ENCODE results near the gene OR7G1. TPM values are rescaled to one million over a fixed set of nuclear protein-coding genes. Genes with fewer than 3 reads are reported as not detected.
"Not testable (repeated sequence)": the region's sequence is repeated elsewhere in the genome, so short reads cannot be mapped to it uniquely, and the experiment has no call there.

OR7G1 gene
- total RNA-seq, 2 donors from 2014 or later: not detected

GRCh38 chr19:9139609-9140158 is 24.1 kb upstream of the OR7G1 start:
- Mint-ChIP-seq H3K4me3 (peak overlapping the region; percentile 91), H3K36me3 (peaks cover 17% of the 10 kb centered on the region), H3K27me3 (peaks cover 0 to 3% of the 10 kb centered on the region in 2 donors), H3K9me3 (no peaks in the 10 kb centered on the region), H3K27ac (peak overlapping the region; percentile 96 to 98), H3K4me1 (ENCODE audit: low read depth in 2 of 2) (peaks cover 29 to 41% of the 10 kb centered on the region in 2 donors)
- ATAC-seq (peak in 1 of 2 donors; percentile 2), DNase-seq (ENCODE audit: low spot score) (no peak)

GRCh38 chr19:9132422-9132821 is 16.9 kb upstream of the OR7G1 start:
- no peak overlapping the region for H3K4me3 Mint-ChIP-seq
- no peaks in the 10 kb centered on the region for H3K36me3 Mint-ChIP-seq
- no peak for ATAC-seq
- peaks cover 5 to 6% of the 10 kb centered on the region in 2 donors for H3K27me3 Mint-ChIP-seq
- DNase-seq (ENCODE audit: low spot score): no peak
- no peak overlapping the region for H3K27ac Mint-ChIP-seq
- H3K9me3 Mint-ChIP-seq: no peaks in the 10 kb centered on the region
- peaks cover 12 to 16% of the 10 kb centered on the region in 2 donors for H3K4me1 Mint-ChIP-seq (ENCODE audit: low read depth in 2 of 2)

GRCh38 chr19:9130965-9131364 is 15.4 kb upstream of the OR7G1 start:
- DNase-seq (ENCODE audit: low spot score) (no peak), ATAC-seq (no peak)
- Mint-ChIP-seq H3K27ac (peak overlapping the region in 1 of 2 donors; percentile 60), H3K36me3 (no peaks in the 10 kb centered on the region), H3K4me1 (ENCODE audit: low read depth in 2 of 2) (peaks cover 9 to 10% of the 10 kb centered on the region in 2 donors), H3K4me3 (no peak overlapping the region), H3K27me3 (peaks cover 14 to 19% of the 10 kb centered on the region in 2 donors), H3K9me3 (no peaks in the 10 kb centered on the region)

- Mint-ChIP-seq H3K27ac (no peak overlapping the region), H3K4me3 (no peak overlapping the region), H3K36me3 (no peaks in the 10 kb centered on the region), H3K9me3 (no peaks in the 10 kb centered on the region), H3K27me3 (peaks cover 20 to 29% of the 10 kb centered on the region in 2 donors), H3K4me1 (ENCODE audit: low read depth in 2 of 2) (peaks cover 9 to 10% of the 10 kb centered on the region in 2 donors)
- no peak for DNase-seq (ENCODE audit: low spot score)
- no peak for ATAC-seq
Observed at GRCh38 chr19:9128171-9128570, 12.6 kb upstream of the OR7G1 start.

- Mint-ChIP-seq H3K4me3 (no peak within 1 kb of the TSS), H3K27ac (peak within 1 kb of the TSS in 1 of 2 donors; percentile 4), H3K4me1 (ENCODE audit: low read depth in 2 of 2) (peaks cover 9 to 10% of the 10 kb centered on the region in 2 donors), H3K36me3 (no peaks in the 10 kb centered on the region), H3K9me3 (no peaks in the 10 kb centered on the region), H3K27me3 (peaks cover 24 to 31% of the 10 kb centered on the region in 2 donors)
- ATAC-seq: no peak
- DNase-seq (ENCODE audit: low spot score): no peak
Observed at GRCh38 chr19:9126900-9127405, 11.4 kb upstream of the OR7G1 start, which contains the start of gene OR7G3. Gene OR7G3, minus strand, starts transcription at chr19:9126950. Its CDS starts 0 bp downstream, at chr19:9126950.

- DNase-seq (ENCODE audit: low spot score): no peak
- Mint-ChIP-seq H3K9me3 (no peaks in the 10 kb centered on the region), H3K36me3 (no peaks in the 10 kb centered on the region), H3K4me1 (ENCODE audit: low read depth in 2 of 2) (no peaks in the 10 kb centered on the region), H3K27ac (no peak overlapping the region), H3K4me3 (no peak overlapping the region), H3K27me3 (peaks cover 19 to 33% of the 10 kb centered on the region in 2 donors)
- no peak for ATAC-seq
Observed at GRCh38 chr19:9116547-9116946, 984 bp upstream of the OR7G1 start.

GRCh38 chr19:9109959-9110358 is 5.6 kb downstream of the OR7G1 start:
- H3K4me1 Mint-ChIP-seq (ENCODE audit: low read depth in 2 of 2): no peaks in the 10 kb centered on the region
- DNase-seq (ENCODE audit: low spot score) (no peak), ATAC-seq (no peak)
- peaks cover 19 to 28% of the 10 kb centered on the region in 2 donors for H3K27me3 Mint-ChIP-seq
- H3K27ac Mint-ChIP-seq: no peak overlapping the region
- no peaks in the 10 kb centered on the region for H3K36me3 Mint-ChIP-seq
- H3K4me3 Mint-ChIP-seq: no peak overlapping the region
- no peaks in the 10 kb centered on the region for H3K9me3 Mint-ChIP-seq

- ATAC-seq: no peak
- Mint-ChIP-seq H3K27me3 (peaks cover 20 to 33% of the 10 kb centered on the region in 2 donors), H3K9me3 (no peaks in the 10 kb centered on the region)
Observed at GRCh38 chr19:9107375-9107774, 8.2 kb downstream of the OR7G1 start, which contains the start of gene OR7G2. Gene OR7G2, minus strand, starts transcription at chr19:9107475. Its CDS starts 4,232 bp downstream, at chr19:9103243.

GRCh38 chr19:9086761-9087160 is 28.8 kb downstream of the OR7G1 start, which contains the start of gene OR1M1:
Gene OR1M1, plus strand, starts transcription at chr19:9087061. Its CDS starts 6,184 bp downstream, at chr19:9093245.
- Mint-ChIP-seq H3K27me3 (peaks cover 0 to 24% of the 10 kb centered on the region in 2 donors), H3K27ac (no peak within 1 kb of the TSS), H3K36me3 (no peaks in the 10 kb centered on the region), H3K9me3 (no peaks in the 10 kb centered on the region), H3K4me1 (ENCODE audit: low read depth in 2 of 2) (no peaks in the 10 kb centered on the region), H3K4me3 (no peak within 1 kb of the TSS)
- ATAC-seq: no peak
- DNase-seq (ENCODE audit: low spot score): no peak

More at GRCh38 chr19:9107375-9107774, 8.2 kb downstream of the OR7G1 start, which contains the start of gene OR7G2:
- DNase-seq (ENCODE audit: low spot score): no peak
- Mint-ChIP-seq H3K27ac (no peak within 1 kb of the TSS), H3K4me3 (no peak within 1 kb of the TSS), H3K4me1 (ENCODE audit: low read depth in 2 of 2) (no peaks in the 10 kb centered on the region), H3K36me3 (no peaks in the 10 kb centered on the region)

- Mint-ChIP-seq H3K4me3 (no peak overlapping the region), H3K9me3 (no peaks in the 10 kb centered on the region), H3K36me3 (no peaks in the 10 kb centered on the region), H3K4me1 (ENCODE audit: low read depth in 2 of 2) (no peaks in the 10 kb centered on the region), H3K27me3 (peaks cover 0 to 7% of the 10 kb centered on the region in 2 donors), H3K27ac (no peak overlapping the region)
- DNase-seq (ENCODE audit: low spot score) (no peak), ATAC-seq (no peak)
Observed at GRCh38 chr19:9078651-9079050, 36.9 kb downstream of the OR7G1 start.

GRCh38 chr19:9076901-9077300 is 38.7 kb downstream of the OR7G1 start:
- H3K4me1 Mint-ChIP-seq (ENCODE audit: low read depth in 2 of 2): no peaks in the 10 kb centered on the region

GRCh38 chr19:9075064-9075949 is 40.3 kb downstream of the OR7G1 start:
- Mint-ChIP-seq H3K36me3 (no peaks in the 10 kb centered on the region), H3K27ac (no peak overlapping the region), H3K4me3 (no peak overlapping the region), H3K4me1 (ENCODE audit: low read depth in 2 of 2) (no peaks in the 10 kb centered on the region), H3K9me3 (no peaks in the 10 kb centered on the region), H3K27me3 (peaks cover 0 to 2% of the 10 kb centered on the region in 2 donors)
- DNase-seq (ENCODE audit: low spot score) (no peak), ATAC-seq (no peak)

More at GRCh38 chr19:9076901-9077300, 38.7 kb downstream of the OR7G1 start:
- Mint-ChIP-seq H3K36me3 (no peaks in the 10 kb centered on the region), H3K4me3 (no peak overlapping the region), H3K27me3 (peaks cover 0 to 2% of the 10 kb centered on the region in 2 donors), H3K9me3 (no peaks in the 10 kb centered on the region), H3K27ac (no peak overlapping the region)
- DNase-seq (ENCODE audit: low spot score) (no peak), ATAC-seq (no peak)

- Mint-ChIP-seq H3K4me3 (no peak overlapping the region), H3K27ac (no peak overlapping the region), H3K9me3 (no peaks in the 10 kb centered on the region), H3K36me3 (no peaks in the 10 kb centered on the region), H3K27me3 (peaks cover 0 to 2% of the 10 kb centered on the region in 2 donors), H3K4me1 (ENCODE audit: low read depth in 2 of 2) (no peaks in the 10 kb centered on the region)
- ATAC-seq: no peak
- DNase-seq (ENCODE audit: low spot score): no peak
Observed at GRCh38 chr19:9073806-9074205, 41.8 kb downstream of the OR7G1 start.

- not testable (repeated sequence) for H3K4me1 Mint-ChIP-seq (ENCODE audit: low read depth in 2 of 2); H3K27me3 Mint-ChIP-seq; H3K9me3 Mint-ChIP-seq; DNase-seq (ENCODE audit: low spot score); H3K36me3 Mint-ChIP-seq; H3K4me3 Mint-ChIP-seq; H3K27ac Mint-ChIP-seq; ATAC-seq
Observed at GRCh38 chr19:9071720-9072119, 43.8 kb downstream of the OR7G1 start.

Data from natural killer cell treated with Interleukin-12 subunit alpha and Interleukin-12 subunit beta and Interleukin-15 and Interleukin-18, amount 100 ng/mL, for 72 hours (primary cell).